Measurements from ENCODE around the gene RTN4RL1.

RTN4RL1 gene

GRCh38 chr17:2050300-2051060 is 25.3 kb upstream of the RTN4RL1 start:
- TF ChIP-seq CTCF (IDR thresholded peaks at IDR 0.05) = no peak
- H3K4me3 ChIP-seq = peak overlapping the region; percentile 98
- peak overlapping the region in 1 of 2 donors; percentile 69 for H3K27ac ChIP-seq
- no peak for DNase-seq (ENCODE audit: low spot score)

DNA sequence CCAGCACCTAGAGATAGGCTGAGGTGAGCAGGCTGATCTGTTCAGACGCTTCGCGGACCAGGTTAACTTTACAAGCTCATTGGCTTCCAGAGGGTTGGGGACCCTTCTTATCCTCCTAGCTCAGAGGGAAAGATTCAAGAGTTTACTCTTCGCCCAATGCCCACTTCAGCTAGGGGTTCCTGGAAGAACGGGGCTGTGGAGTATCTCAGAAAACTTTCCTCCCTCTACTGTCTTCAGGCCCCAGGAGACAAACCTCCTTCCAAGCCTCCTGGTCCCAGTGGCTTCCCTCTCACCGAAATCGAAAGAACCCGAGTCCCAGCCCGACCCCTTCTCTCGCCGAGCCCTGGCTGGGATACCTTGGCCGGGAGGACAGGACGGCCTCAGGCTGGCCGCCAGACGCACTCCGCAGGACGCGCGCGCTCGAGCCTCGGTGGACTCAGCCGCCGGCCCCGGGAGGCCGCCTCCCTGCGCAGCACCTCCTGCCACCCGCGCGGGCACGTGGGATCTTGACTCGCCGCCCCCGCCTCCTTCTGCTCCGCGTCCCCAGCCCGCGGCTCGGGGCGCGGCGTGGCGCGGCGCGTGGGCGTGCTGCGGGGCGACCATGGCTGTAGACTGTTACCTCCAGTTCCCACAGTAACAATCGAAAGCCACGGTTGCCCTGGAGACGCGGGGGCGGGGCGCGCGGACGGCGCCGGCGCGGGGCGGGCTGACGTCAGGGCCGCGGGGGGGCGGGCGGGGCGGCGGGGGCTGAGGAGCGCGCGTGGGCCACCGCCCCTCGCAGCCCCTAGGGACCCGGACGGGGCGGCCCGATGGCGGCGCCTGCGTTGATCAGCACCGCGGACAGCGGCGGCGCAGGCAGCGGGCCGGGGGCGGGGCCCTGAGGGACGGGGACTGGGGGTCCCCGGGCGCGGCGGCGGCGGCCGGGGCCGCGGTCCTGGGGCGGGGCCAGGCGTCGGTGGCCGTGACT is 24.5 kb upstream of the RTN4RL1 start:
- peak overlapping the region; percentile 98 for H3K4me3 ChIP-seq
- no peak for TF ChIP-seq CTCF (IDR thresholded peaks at IDR 0.05)
- peak; percentile 94 for DNase-seq (ENCODE audit: low spot score)
- peak overlapping the region; percentile 16 to 78 for H3K27ac ChIP-seq

GRCh38 chr17:2048805-2049204 is 23.7 kb upstream of the RTN4RL1 start:
- no peak for DNase-seq (ENCODE audit: low spot score)
- TF ChIP-seq CTCF (IDR thresholded peaks at IDR 0.05) = no peak
- H3K27ac ChIP-seq = no peak overlapping the region
- peak overlapping the region; percentile 98 for H3K4me3 ChIP-seq

DNA sequence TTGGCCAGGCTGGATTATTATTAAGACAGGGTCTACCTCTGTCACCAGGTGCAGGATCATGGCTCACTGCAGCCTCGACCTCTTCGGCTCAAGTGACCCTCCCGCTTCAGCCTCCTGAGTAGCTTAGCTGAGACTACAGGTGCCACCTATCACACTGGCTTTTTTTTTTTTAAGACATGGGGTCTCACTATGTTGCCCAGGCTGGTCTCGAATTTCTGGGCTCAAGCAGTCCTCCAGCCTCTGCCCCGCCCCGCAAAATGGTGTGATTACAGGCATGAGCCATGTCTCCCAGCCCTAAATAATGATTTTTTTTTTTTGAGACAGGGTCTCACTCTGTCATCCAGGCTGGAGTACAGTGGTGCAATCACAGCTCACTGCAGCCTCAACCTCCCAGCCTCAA is 22.5 kb upstream of the RTN4RL1 start:
- H3K4me3 ChIP-seq = no peak overlapping the region
- TF ChIP-seq CTCF (IDR thresholded peaks at IDR 0.05) = no peak
- DNase-seq (ENCODE audit: low spot score) = no peak
- H3K27ac ChIP-seq = no peak overlapping the region

DNA sequence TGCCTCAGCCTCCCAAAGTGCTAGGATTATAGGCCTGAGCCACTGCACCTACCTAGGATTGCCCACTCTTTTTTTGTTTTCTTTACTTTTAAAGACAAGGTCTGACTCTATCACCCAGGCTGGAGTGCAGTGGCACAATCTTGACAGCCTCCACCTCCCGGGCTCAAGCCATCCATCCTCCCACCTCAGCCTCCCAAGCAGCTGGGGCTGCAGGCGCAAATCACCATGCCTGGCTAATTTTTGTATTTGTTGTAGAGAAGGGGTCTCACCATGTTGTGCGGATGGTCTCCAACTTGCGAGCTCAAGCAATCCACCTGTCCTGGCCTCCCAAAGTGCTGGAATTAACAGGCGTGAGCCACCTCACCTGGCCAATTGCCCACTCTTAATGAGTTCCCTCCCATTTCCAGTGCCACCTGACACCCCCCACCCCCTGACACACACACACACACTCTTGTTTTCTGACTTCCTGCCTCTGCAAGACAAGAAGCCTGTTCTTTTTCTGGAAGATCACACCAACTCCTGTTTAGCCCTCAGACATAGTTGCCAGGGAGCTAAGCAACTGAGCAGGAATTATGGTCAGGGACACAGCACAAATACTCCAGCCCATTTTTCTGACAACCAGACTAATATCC is 19.2 kb upstream of the RTN4RL1 start:
- TF ChIP-seq CTCF (IDR thresholded peaks at IDR 0.05) = no peak
- Histone ChIP-seq H3K27ac (peak overlapping the region in 1 of 2 donors; percentile 35), H3K4me3 (no peak overlapping the region)
- no peak for DNase-seq (ENCODE audit: low spot score)

DNA sequence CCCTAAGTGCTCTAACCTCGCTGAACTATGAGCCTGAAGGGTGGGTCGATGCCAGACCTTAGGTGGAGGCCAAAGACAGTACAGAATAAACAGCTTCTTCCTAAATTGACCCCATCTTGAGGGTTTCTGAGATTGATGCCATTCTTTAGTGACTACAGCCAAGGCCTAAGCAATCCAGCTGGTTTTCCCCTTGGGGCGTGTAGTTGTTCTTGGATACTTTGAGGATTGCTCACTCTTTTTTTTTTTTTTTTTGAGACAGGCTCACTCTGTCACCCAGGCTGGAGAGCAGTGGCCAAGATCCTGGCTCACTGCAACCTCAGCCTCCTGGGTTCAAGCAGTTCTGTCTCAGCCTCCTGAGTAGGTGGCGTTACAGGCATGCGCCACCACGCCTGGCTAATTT is 18.7 kb upstream of the RTN4RL1 start:
- no peak for DNase-seq (ENCODE audit: low spot score)
- H3K27ac ChIP-seq = peak overlapping the region in 1 of 2 donors; percentile 66

More for the DNA sequence above, 18.7 kb upstream of the RTN4RL1 start:
- TF ChIP-seq CTCF (IDR thresholded peaks at IDR 0.05) = no peak
- no peak overlapping the region for H3K4me3 ChIP-seq

Data from coronary artery (tissue), 2 donors.